Kidney epithelial cell (primary cell): Measurements from ENCODE around the gene TAGLN2. TPM values are rescaled to one million over a fixed set of nuclear protein-coding genes. Genes with fewer than 3 reads are reported as not detected.
A peak's percentile ranks its signal among the peaks of the same experiment; 100 is the strongest.

Experiments used
- DNase-seq: peaks from one replicate; pipeline ENCODE4 v3.0.0-alpha.2; 2010; ENCODE audit warnings: low read depth
- H3K27me3 ChIP-seq: 2 replicates; pipeline ENCODE4 v1.6.0; 2011; ENCODE audit warnings: low read length; ENCODE audit not compliant: control insufficient read depth, insufficient read depth
- H3K36me3 ChIP-seq: 2 replicates; pipeline ENCODE4 v1.5.1; 2011; ENCODE audit warnings: low read length; ENCODE audit not compliant: control insufficient read depth, insufficient read depth
- H3K4me3 ChIP-seq: 2 replicates; pipeline ENCODE4 v1.5.1; 2011; ENCODE audit warnings: low read depth, mild to moderate bottlenecking, control low read depth, low read length
- total RNA-seq: library from RNA; depleted of rRNA; stranded (reverse); fragments of >200 nt; gene quantifications from 2 replicates; pipeline ENCODE4 v1.2.3, GENCODE V29; 2015
- TF ChIP-seq, protein P1 (sequence below): IDR thresholded peaks from 2 replicates; pipeline ENCODE4 v1.5.1; 2011; ENCODE audit warnings: mild to moderate bottlenecking, moderate library complexity, low read length, control low read depth, inconsistent platforms; ENCODE audit not compliant: insufficient read depth, poor library complexity, severe bottlenecking

Gene TAGLN2
- total RNA-seq, 1 donor from 2014 or later: 719 TPM

DNA sequence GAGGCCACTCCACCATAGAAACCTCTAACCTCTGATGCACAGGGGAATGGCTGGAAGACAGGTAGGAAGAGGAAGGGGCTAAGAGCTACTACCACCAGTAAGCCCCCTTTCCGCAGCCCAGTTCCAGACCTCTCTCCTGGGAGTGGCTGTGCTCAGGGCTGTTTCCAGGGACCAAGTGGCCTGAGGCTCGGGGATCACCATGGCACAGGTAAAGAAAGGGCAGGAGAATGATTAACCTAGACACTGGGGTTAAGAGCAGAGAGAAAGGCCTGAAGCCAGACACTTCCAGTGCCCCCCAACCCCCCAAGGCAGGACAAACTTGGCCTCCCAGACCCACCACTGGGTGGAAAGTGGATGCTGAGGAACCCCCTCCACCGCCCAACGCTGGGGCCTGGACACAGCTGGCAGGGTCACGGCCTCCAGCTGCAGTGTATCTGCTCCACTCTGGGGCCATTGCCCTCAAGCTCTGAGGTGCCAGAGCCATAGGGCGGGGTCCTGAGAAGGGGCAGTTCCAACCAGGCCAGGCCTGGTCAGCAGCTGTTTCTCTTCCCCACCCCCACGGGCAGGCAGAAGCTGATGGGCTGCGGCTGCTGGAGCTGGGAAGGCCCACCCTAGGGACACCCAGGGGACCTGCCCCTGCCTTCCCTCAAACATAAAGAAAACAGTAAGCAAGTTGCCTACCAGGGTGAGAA lies 2.6 kb downstream of the TAGLN2 start:
- DNase-seq: no peak
- Histone ChIP-seq H3K27me3 (no peaks in the 10 kb centered on the region), H3K4me3 (peak overlapping the region; percentile 76), H3K36me3 (peaks cover 3% of the 10 kb centered on the region)
- TF ChIP-seq, protein P1, sequence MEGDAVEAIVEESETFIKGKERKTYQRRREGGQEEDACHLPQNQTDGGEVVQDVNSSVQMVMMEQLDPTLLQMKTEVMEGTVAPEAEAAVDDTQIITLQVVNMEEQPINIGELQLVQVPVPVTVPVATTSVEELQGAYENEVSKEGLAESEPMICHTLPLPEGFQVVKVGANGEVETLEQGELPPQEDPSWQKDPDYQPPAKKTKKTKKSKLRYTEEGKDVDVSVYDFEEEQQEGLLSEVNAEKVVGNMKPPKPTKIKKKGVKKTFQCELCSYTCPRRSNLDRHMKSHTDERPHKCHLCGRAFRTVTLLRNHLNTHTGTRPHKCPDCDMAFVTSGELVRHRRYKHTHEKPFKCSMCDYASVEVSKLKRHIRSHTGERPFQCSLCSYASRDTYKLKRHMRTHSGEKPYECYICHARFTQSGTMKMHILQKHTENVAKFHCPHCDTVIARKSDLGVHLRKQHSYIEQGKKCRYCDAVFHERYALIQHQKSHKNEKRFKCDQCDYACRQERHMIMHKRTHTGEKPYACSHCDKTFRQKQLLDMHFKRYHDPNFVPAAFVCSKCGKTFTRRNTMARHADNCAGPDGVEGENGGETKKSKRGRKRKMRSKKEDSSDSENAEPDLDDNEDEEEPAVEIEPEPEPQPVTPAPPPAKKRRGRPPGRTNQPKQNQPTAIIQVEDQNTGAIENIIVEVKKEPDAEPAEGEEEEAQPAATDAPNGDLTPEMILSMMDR: no peak

DNA sequence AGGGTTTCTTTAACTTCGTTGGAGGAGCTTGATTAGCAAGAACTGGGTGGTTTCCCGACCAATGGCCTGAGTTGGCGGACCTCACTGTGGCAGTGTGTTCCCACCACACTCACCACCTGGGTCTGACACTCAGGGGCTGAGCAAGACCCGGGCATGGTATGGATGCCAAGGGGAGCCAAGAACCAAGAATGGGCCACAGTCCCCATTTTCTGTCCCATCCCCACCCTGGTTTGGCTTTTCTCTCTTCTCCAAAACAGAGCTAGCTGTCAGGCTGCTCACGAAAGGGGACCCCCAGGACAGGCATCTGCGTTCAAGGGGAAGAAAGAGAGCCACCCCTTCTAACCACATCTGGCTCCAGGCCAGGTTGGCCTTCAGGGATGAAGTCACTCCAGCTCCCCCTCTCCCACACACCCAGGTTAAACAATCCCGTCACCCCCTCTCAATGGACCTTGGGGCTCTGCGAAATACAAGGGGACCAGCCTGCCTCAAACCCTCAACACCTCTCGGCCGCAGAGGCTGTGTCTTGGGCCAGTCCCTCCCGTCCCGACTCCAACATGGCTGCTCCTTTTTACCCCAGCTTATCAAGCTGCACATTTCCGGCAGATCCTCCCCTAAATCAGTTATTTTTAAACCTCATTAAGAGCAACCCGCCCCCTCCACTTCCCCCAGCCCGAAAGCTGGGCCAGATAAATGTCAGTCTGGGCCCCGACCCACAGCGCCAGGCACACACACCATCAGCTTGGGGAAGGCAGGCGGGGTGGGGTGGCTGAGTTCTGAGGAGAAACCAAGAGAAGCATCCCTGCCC lies 3.4 kb downstream of the TAGLN2 start:
- H3K27me3 ChIP-seq: no peaks in the 10 kb centered on the region
- TF ChIP-seq, protein P1: no peak
- no peak for DNase-seq
- H3K36me3 ChIP-seq: peaks cover 4% of the 10 kb centered on the region
- no peak overlapping the region for H3K4me3 ChIP-seq

DNA sequence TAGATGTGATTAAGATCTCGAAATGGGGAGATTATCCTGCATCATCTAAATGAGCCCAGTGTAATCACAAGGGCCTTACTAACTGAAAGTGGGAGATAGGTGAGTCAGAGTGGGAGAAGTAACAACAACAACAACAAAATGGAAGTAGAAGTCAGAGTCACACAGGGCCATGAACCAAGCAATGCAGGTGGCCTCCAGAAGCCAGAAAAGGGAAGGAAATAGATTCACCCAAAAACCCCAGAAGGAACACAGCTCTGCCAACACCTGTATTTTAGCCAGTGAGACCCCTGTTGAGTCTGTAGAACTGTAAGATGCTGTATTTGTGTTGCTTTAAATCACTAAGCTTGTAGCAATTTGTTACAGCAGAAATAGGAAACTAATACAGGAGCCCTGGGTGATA lies 4.1 kb downstream of the TAGLN2 start:
- no peak for DNase-seq
- TF ChIP-seq, protein P1: no peak
- Histone ChIP-seq H3K36me3 (peaks cover 4% of the 10 kb centered on the region), H3K27me3 (no peaks in the 10 kb centered on the region), H3K4me3 (no peak overlapping the region)

DNA sequence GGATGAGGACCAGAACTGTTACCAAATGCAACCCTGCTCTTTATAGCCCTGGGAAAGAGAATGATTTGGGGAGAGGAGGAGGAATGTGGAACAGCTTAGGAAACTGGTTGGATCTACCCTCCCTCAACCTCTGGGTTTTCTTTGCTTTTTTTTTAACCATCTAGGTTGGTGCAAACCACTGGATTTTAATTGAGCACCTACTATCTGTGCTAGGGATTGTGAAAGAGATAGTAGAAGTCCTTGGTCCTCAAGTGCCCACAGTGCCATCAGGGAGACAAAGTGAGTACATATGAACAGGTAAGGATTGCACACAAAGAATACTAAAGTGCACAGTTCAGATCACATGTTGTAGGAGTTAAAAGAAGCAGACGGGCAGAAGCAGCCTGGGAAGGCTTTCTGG lies 4.7 kb downstream of the TAGLN2 start:
- Histone ChIP-seq H3K36me3 (peaks cover 4% of the 10 kb centered on the region), H3K4me3 (no peak overlapping the region), H3K27me3 (no peaks in the 10 kb centered on the region)
- TF ChIP-seq, protein P1: no peak
- no peak for DNase-seq

DNA sequence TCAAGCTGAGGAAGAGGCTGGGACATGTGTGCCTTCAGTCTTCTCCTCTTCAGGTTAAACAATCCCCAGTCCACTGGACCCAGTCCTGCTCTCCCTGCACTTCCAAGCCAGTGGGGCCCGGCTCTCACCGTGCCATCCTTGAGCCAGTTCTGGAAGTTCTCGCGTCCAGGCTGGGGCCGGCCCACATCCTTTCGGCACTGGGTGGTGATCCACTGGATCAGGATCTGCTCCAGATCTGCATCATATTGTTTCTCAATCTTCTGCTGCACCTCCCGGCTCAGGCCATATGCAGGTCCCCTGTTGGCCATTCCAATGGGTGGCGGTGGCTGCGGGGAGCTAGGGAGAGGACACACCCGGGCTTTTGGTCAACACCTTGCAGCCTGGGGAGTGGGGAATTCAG lies 5.1 kb downstream of the TAGLN2 start:
- no peak for DNase-seq
- Histone ChIP-seq H3K36me3 (peaks cover 4% of the 10 kb centered on the region), H3K27me3 (no peaks in the 10 kb centered on the region), H3K4me3 (no peak overlapping the region)
- TF ChIP-seq, protein P1: no peak
